ENCODE data around the gene WNT16. TPM values are rescaled to one million over a fixed set of nuclear protein-coding genes. Genes with fewer than 3 reads are reported as not detected.

WNT16 gene
- total RNA-seq, 1 donor from 2014 or later, result not detected

- peaks cover 11% of the 10 kb centered on the region for H3K36me3 Mint-ChIP-seq (ENCODE audit: low read depth)
- no peak overlapping the region for H3K4me3 Mint-ChIP-seq
- DNase-seq (ENCODE audit: low read depth, low spot score), result no peak
Measured at GRCh38 chr7:121369462-121369861, 40.7 kb downstream of the WNT16 start.

DNA sequence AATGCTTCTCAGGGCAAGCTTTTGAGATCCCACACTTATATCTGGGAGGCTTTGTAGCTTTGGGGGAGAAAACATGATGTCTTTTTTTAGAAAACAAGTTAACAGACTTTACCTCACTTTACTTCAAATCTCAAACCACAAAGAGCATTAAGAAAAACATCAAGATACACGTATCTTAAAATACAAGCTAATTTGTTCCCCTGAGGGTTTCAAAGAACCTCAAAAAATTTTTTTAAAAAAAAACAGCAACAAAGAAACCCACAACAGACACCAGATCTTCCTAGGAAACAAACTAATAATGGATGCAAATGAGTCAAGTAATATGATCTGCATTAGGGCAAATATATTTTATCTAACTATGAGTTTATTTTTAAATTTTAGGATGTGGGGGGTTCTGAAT is 42.6 kb downstream of the WNT16 start:
- Mint-ChIP-seq H3K27ac (ENCODE audit: unreplicated experiment) (no peak overlapping the region), H3K4me3 (no peak overlapping the region), H3K27me3 (ENCODE audit: low read depth) (no peaks in the 10 kb centered on the region), H3K36me3 (ENCODE audit: low read depth) (peaks cover 14% of the 10 kb centered on the region), H3K9me3 (no peaks in the 10 kb centered on the region), H3K4me1 (peaks cover 5% of the 10 kb centered on the region)
- TF ChIP-seq, protein P1, sequence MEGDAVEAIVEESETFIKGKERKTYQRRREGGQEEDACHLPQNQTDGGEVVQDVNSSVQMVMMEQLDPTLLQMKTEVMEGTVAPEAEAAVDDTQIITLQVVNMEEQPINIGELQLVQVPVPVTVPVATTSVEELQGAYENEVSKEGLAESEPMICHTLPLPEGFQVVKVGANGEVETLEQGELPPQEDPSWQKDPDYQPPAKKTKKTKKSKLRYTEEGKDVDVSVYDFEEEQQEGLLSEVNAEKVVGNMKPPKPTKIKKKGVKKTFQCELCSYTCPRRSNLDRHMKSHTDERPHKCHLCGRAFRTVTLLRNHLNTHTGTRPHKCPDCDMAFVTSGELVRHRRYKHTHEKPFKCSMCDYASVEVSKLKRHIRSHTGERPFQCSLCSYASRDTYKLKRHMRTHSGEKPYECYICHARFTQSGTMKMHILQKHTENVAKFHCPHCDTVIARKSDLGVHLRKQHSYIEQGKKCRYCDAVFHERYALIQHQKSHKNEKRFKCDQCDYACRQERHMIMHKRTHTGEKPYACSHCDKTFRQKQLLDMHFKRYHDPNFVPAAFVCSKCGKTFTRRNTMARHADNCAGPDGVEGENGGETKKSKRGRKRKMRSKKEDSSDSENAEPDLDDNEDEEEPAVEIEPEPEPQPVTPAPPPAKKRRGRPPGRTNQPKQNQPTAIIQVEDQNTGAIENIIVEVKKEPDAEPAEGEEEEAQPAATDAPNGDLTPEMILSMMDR (conservative IDR thresholded peaks at IDR 0.05), result no peak
- DNase-seq (ENCODE audit: low read depth, low spot score), result no peak

More at GRCh38 chr7:121369462-121369861, 40.7 kb downstream of the WNT16 start:
- Mint-ChIP-seq H3K9me3 (no peaks in the 10 kb centered on the region), H3K27me3 (ENCODE audit: low read depth) (no peaks in the 10 kb centered on the region), H3K27ac (ENCODE audit: unreplicated experiment) (no peak overlapping the region), H3K4me1 (peaks cover 5% of the 10 kb centered on the region)
- TF ChIP-seq, protein P1 (conservative IDR thresholded peaks at IDR 0.05), result no peak

GRCh38 chr7:121371883-121372282 is 43.1 kb downstream of the WNT16 start:
- Mint-ChIP-seq H3K4me3 (no peak overlapping the region), H3K9me3 (no peaks in the 10 kb centered on the region), H3K27ac (ENCODE audit: unreplicated experiment) (no peak overlapping the region), H3K4me1 (peaks cover 5% of the 10 kb centered on the region), H3K36me3 (ENCODE audit: low read depth) (peaks cover 14% of the 10 kb centered on the region), H3K27me3 (ENCODE audit: low read depth) (no peaks in the 10 kb centered on the region)
- no peak for DNase-seq (ENCODE audit: low read depth, low spot score)
- TF ChIP-seq, protein P1 (conservative IDR thresholded peaks at IDR 0.05), result no peak

DNA sequence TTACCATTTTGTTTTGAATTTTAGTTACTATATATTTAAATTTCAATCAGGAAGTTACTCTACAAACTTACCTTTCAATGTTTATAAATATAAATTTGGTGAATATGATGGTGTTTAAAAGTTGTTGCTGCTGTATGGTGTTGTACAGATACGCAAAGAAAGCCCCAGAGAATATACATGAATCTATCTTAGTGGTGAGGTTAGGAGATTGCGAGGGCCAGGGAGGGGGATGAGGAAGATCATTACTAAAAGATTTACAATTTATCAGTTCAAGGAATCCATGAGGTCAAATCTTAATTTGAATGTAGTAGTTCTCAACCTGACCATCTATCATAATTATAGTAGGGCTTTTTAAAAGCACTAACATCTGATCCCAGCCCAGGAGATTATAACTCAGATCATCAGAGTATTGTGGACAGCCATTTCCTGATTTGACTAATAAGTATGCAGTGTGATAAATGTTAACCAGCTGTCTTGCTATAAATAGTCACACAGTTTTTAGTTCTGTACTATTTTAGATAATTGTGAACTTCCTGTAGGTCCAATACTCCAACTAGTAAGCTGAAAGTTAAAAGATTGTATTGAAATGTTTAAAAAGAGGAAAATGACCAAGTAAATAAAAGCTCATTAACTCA is 43.7 kb downstream of the WNT16 start:
- Mint-ChIP-seq H3K9me3 (no peaks in the 10 kb centered on the region), H3K27ac (ENCODE audit: unreplicated experiment) (no peak overlapping the region), H3K36me3 (ENCODE audit: low read depth) (peaks cover 14% of the 10 kb centered on the region), H3K27me3 (ENCODE audit: low read depth) (no peaks in the 10 kb centered on the region), H3K4me3 (no peak overlapping the region), H3K4me1 (peaks cover 5% of the 10 kb centered on the region)
- DNase-seq (ENCODE audit: low read depth, low spot score), result no peak
- TF ChIP-seq, protein P1 (conservative IDR thresholded peaks at IDR 0.05), result no peak

DNA sequence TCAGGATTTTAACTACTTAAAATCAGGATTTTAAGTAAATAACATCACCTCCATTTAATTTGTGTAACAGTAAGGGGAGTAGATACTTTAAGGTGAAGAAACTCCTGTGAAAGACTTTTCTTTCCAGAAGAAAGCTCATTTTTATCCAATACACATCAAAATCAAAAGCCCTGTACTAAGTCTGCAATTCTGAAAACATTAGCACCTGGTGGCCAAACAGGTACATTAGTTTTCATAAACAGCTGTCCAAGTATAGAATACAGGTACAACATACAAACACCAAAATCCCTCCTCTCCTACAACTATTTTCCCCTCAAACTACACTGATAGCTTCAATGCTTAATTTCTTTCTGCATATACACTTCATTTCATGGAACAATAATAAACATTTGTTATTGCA is 44.4 kb downstream of the WNT16 start:
- no peak overlapping the region for H3K4me3 Mint-ChIP-seq
- peaks cover 14% of the 10 kb centered on the region for H3K36me3 Mint-ChIP-seq (ENCODE audit: low read depth)
- H3K9me3 Mint-ChIP-seq, result no peaks in the 10 kb centered on the region
- H3K27me3 Mint-ChIP-seq (ENCODE audit: low read depth), result no peaks in the 10 kb centered on the region
- TF ChIP-seq, protein P1 (conservative IDR thresholded peaks at IDR 0.05), result peak; percentile 49
- DNase-seq (ENCODE audit: low read depth, low spot score), result no peak
- no peak overlapping the region for H3K27ac Mint-ChIP-seq (ENCODE audit: unreplicated experiment)
- H3K4me1 Mint-ChIP-seq, result peaks cover 5% of the 10 kb centered on the region
